ENCODE data around the gene CKAP2L.

DNA sequence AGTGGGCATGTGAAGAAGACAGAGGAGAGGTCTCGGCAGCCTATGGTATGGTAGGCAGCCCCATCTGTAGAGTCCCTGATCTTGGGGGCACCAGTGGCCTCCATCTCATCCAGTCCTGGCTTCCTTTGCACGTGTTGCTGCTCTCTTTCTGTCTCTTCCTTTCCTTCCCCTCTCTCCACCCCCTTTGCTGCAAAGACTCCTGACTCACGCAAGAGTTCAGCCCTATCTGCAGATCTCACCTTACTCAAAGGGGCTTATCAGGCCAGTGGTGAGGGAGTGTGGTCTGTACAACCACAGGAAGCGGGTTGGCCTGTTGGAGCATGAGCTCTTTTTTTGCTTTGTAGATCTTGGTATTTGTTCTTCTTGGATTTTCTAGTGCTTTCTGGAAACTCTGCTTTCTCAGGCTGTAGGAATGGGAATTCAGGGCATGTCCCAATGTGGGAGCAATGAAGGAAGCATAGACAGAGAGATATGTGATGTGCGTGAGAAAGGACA lies 58.2 kb downstream of the CKAP2L start:
- TF ChIP-seq CTCF (IDR thresholded peaks at IDR 0.05; ENCODE audit: low read depth, low read length, missing input control): no peak
- TF ChIP-seq GABPA (IDR thresholded peaks at IDR 0.05 in 1 of 2, conservative IDR thresholded peaks at IDR 0.05 in 1 of 2): no peak
- TF ChIP-seq, protein P1, sequence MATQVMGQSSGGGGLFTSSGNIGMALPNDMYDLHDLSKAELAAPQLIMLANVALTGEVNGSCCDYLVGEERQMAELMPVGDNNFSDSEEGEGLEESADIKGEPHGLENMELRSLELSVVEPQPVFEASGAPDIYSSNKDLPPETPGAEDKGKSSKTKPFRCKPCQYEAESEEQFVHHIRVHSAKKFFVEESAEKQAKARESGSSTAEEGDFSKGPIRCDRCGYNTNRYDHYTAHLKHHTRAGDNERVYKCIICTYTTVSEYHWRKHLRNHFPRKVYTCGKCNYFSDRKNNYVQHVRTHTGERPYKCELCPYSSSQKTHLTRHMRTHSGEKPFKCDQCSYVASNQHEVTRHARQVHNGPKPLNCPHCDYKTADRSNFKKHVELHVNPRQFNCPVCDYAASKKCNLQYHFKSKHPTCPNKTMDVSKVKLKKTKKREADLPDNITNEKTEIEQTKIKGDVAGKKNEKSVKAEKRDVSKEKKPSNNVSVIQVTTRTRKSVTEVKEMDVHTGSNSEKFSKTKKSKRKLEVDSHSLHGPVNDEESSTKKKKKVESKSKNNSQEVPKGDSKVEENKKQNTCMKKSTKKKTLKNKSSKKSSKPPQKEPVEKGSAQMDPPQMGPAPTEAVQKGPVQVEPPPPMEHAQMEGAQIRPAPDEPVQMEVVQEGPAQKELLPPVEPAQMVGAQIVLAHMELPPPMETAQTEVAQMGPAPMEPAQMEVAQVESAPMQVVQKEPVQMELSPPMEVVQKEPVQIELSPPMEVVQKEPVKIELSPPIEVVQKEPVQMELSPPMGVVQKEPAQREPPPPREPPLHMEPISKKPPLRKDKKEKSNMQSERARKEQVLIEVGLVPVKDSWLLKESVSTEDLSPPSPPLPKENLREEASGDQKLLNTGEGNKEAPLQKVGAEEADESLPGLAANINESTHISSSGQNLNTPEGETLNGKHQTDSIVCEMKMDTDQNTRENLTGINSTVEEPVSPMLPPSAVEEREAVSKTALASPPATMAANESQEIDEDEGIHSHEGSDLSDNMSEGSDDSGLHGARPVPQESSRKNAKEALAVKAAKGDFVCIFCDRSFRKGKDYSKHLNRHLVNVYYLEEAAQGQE (IDR thresholded peaks at IDR 0.05): no peak
- TF ChIP-seq FOXA2 (IDR thresholded peaks at IDR 0.05): no peak
- TF ChIP-seq YY1 (IDR thresholded peaks at IDR 0.05): no peak
- no peak for TF ChIP-seq TAF1 (conservative IDR thresholded peaks at IDR 0.05)

Measured in liver (tissue), 3 donors.